Ovary (tissue), 9 donors: ENCODE measurements around the gene SDK1. TPM values are rescaled to one million over a fixed set of nuclear protein-coding genes. Genes with fewer than 3 reads are reported as not detected.

Experiments
- DNase-seq, 5 donors: peaks; one replicate each; pipeline ENCODE4 v3.0.0-alpha.2; 2019 to 2020
- H3K27ac ChIP-seq, 2 donors: fragments of 200-600 bp; one replicate each; pipeline versions ENCODE4 v1.5.1 to v1.8.0; 2019 to 2022
- H3K27me3 ChIP-seq: fragments of 200-600 bp; one replicate; pipeline ENCODE4 v1.8.0; 2022
- H3K36me3 ChIP-seq: fragments of 200-600 bp; sonication (generic); one replicate; pipeline ENCODE4 v1.5.1; 2019
- H3K4me1 ChIP-seq: one replicate; pipeline ENCODE4 v1.8.1; 2013; ENCODE audit warnings: mild to moderate bottlenecking, moderate library complexity; ENCODE audit not compliant: insufficient read depth
- H3K4me3 ChIP-seq: fragments of 200-600 bp; sonication (generic); one replicate; pipeline ENCODE4 v1.5.1; 2017
- H3K9me3 ChIP-seq, 2 donors: fragments of 200-600 bp in 1 of 2; sonication (generic) in 1 of 2; one replicate each; pipeline versions ENCODE4 v1.5.1 to v1.8.1; 2013 to 2019; ENCODE audit warnings: mild to moderate bottlenecking in 1 of 2, moderate library complexity in 1 of 2
- EP300 ChIP-seq: sonication (generic); formaldehyde crosslinking; IDR thresholded peaks from one replicate; pipeline ENCODE4 v1.6.1; 2017; ENCODE audit warnings: antibody characterized with exemption
- POLR2A ChIP-seq: fragments of 450-650 bp; IDR thresholded peaks from one replicate; pipeline ENCODE4 v1.6.1; 2017; ENCODE audit warnings: antibody characterized with exemption, mild to moderate bottlenecking, moderate library complexity
- WGBS, 3 donors: extraction: QIAGEN DNeasy Blood & Tissue Kit in 1 of 3; methylation state at CpG; one replicate each; pipeline versions ENCODE4 v1.1.5 to v1.1.7; 2013 to 2017; 5-methylcytosine and 5-hydroxymethylcytosine counted together
- intact Hi-C, 4 donors: fragments of 100-400 bp; cut with DNase I; formaldehyde crosslinking; loops; one replicate each; pipeline versions ENCODE4 v1.11.0 to v1.15.1; 2022 to 2023
- polyA plus RNA-seq, 2 donors: library from polyadenylated mRNA; stranded (reverse); fragments of 200-250 nt in 1 of 2; fragments of 350-450 nt in 1 of 2; fragmentation: Illumina TruSeq in 1 of 2; extraction: RNeasy Lipid Tissue Mini Kit (QIAGEN cat#74804) in 1 of 2; gene quantifications; one replicate each; pipeline ENCODE4 v1.2.3, GENCODE V29; 2013 to 2014
- total RNA-seq, 7 donors: library from RNA; depleted of rRNA in 2 of 7; stranded (reverse); fragments of >200 nt in 2 of 7; fragmentation: NEBNext Ultra II Directional in 3 of 7; extraction: Animal tissue kit (Norgen Biotek cat#: 25700) in 3 of 7; gene quantifications; one replicate each; pipeline versions ENCODE4 v1.1.0 to v1.2.4, GENCODE V29; 2016 to 2023
- TF ChIP-seq, protein P1 (sequence below), 3 donors: fragments of 450-650 bp in 2 of 3; fragments of 200-600 bp in 1 of 3; IDR thresholded peaks; one replicate each; pipeline versions ENCODE4 v1.5.1 to v1.8.0; 2016 to 2022; ENCODE audit warnings: antibody characterized with exemption in 3 of 3, mild to moderate bottlenecking in 1 of 3
- donor health status: DM: no; HTN: no; CAD: no; lungs with moderate emphysema.
- donor health status: DM: no; HTN: no; CAD: no.
- donor health status: Bipolar disorder and iron deficiency.
- donor health status: DM: yes; HTN: yes; CAD: no.
- donor health status: DM: no; HTN: no; CAD: no.
- donor health status: DM: yes; HTN: yes; CAD: no.

The SDK1 gene
- total and polyA plus RNA-seq, 9 donors = 1.2 to 13.3 (median 4.4) TPM

- no peaks in the 10 kb centered on the region for H3K36me3 ChIP-seq
- intact Hi-C loops = no loop called here
- WGBS, 3 donors = 73 to 81% (median 74%) methylated on average over 13 of the region's 13 CpGs
- H3K27ac ChIP-seq = no peak overlapping the region
- H3K4me1 ChIP-seq = no peaks in the 10 kb centered on the region
- H3K9me3 ChIP-seq = peaks cover 0 to 7% of the 10 kb centered on the region in 2 donors
- TF ChIP-seq EP300 (no peak), POLR2A (no peak)
- TF ChIP-seq, protein P1, sequence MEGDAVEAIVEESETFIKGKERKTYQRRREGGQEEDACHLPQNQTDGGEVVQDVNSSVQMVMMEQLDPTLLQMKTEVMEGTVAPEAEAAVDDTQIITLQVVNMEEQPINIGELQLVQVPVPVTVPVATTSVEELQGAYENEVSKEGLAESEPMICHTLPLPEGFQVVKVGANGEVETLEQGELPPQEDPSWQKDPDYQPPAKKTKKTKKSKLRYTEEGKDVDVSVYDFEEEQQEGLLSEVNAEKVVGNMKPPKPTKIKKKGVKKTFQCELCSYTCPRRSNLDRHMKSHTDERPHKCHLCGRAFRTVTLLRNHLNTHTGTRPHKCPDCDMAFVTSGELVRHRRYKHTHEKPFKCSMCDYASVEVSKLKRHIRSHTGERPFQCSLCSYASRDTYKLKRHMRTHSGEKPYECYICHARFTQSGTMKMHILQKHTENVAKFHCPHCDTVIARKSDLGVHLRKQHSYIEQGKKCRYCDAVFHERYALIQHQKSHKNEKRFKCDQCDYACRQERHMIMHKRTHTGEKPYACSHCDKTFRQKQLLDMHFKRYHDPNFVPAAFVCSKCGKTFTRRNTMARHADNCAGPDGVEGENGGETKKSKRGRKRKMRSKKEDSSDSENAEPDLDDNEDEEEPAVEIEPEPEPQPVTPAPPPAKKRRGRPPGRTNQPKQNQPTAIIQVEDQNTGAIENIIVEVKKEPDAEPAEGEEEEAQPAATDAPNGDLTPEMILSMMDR (IDR thresholded peaks at IDR 0.05) = no peak
- no peak overlapping the region for H3K4me3 ChIP-seq
- H3K27me3 ChIP-seq = no peaks in the 10 kb centered on the region
- no peak for DNase-seq
Observed at GRCh38 chr7:4270941-4271715, 970.1 kb downstream of the SDK1 start.

- WGBS, 3 donors = 78 to 85% (median 83%) methylated on average over 10 of the region's 10 CpGs
- H3K27me3 ChIP-seq = no peaks in the 10 kb centered on the region
- TF ChIP-seq POLR2A = no peak
- TF ChIP-seq EP300 = no peak
- TF ChIP-seq, protein P1 (IDR thresholded peaks at IDR 0.05) = no peak
- no peaks in the 10 kb centered on the region for H3K4me1 ChIP-seq
- no peaks in the 10 kb centered on the region for H3K36me3 ChIP-seq
- no peak overlapping the region for H3K4me3 ChIP-seq
- no peak for DNase-seq
- intact Hi-C loops = no loop called here
- H3K9me3 ChIP-seq = peaks cover 0 to 7% of the 10 kb centered on the region in 2 donors
- H3K27ac ChIP-seq = no peak overlapping the region
Observed at GRCh38 chr7:4271716-4272015, 970.6 kb downstream of the SDK1 start.

DNA sequence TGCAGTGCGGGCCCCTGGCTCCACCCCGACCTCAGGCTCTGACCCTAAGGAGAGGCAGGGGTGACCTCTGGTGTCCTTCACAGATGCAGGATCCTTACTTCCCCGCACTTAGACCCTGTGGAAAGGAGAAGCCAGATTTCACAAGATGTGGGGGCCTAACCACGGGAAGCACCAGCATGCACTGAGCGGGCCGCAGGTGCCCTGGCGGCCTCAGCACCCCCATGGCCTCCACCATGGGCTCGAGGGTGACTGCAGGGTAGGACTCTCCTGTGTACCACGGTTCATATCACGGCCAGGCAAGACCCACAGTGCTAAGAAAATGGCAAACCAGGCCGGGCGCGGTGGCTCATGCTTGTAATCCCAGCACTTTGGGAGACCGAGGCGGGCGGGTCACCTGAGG lies 971.1 kb downstream of the SDK1 start:
- H3K4me1 ChIP-seq = no peaks in the 10 kb centered on the region
- intact Hi-C loops = no loop called here
- WGBS, 3 donors = 85 to 95% (median 87%) methylated on average over 16 of the region's 16 CpGs
- DNase-seq = no peak
- peaks cover 0 to 7% of the 10 kb centered on the region in 2 donors for H3K9me3 ChIP-seq
- no peaks in the 10 kb centered on the region for H3K27me3 ChIP-seq
- H3K4me3 ChIP-seq = no peak overlapping the region
- H3K36me3 ChIP-seq = no peaks in the 10 kb centered on the region
- TF ChIP-seq POLR2A (no peak), EP300 (no peak)
- TF ChIP-seq, protein P1 (IDR thresholded peaks at IDR 0.05) = no peak
- no peak overlapping the region for H3K27ac ChIP-seq

DNA sequence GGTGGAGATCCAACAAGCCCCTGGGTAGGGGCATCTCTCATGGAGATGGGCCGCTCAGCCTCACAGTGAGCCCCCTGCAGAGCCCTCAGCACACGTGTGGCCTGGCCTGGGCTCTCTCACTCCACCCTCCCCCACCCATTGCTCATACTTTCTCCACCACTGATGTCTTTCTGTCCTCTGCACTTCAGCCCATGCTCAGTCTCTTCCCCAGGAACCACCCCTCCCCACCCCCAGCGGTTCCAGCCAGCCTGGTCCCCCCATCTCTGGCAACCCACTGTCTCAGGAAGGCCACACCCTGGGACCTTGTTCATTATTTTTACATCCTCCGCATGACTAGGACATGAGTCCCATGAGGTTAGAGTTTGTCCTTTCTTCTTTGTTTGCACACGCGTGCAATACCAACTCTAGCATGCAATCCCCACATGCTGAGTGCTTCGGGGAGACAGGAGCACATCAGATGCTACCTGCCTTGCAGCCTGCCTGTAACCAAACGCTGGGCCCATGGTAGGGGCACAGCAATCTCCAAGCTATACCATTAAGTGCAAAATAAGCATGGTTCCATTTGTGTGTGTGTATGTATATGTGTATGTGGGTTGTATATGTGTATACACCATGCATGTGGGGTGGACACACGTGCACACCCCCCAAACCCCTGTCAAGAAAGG lies 972.6 kb downstream of the SDK1 start:
- intact Hi-C loops = no loop called here
- 84 to 87% (median 84%) methylated on average over 9 of the region's 9 CpGs for WGBS, 3 donors
- no peak for TF ChIP-seq POLR2A
- TF ChIP-seq, protein P1 (IDR thresholded peaks at IDR 0.05) = no peak
- no peak for TF ChIP-seq EP300
- no peak for DNase-seq
- no peak overlapping the region for H3K27ac ChIP-seq
- no peaks in the 10 kb centered on the region for H3K27me3 ChIP-seq
- no peaks in the 10 kb centered on the region for H3K36me3 ChIP-seq
- H3K9me3 ChIP-seq = peaks cover 0 to 7% of the 10 kb centered on the region in 2 donors
- no peaks in the 10 kb centered on the region for H3K4me1 ChIP-seq
- H3K4me3 ChIP-seq = no peak overlapping the region
